Liver (tissue), 9 donors: Measurements from ENCODE around the gene GCDH. TPM values are rescaled to one million over a fixed set of nuclear protein-coding genes. Genes with fewer than 3 reads are reported as not detected.

Experiments used
- DNase-seq: peaks from one replicate; pipeline ENCODE4 v3.0.0-alpha.2; 2017; ENCODE audit warnings: low spot score
- H3K27ac ChIP-seq, 2 donors: one replicate each; pipeline ENCODE4 v1.7.0; 2013; ENCODE audit warnings: inconsistent platforms in 2 of 2, low read length in 2 of 2, control low read depth in 1 of 2, low read depth in 1 of 2, mild to moderate bottlenecking in 1 of 2
- H3K27me3 ChIP-seq, 4 donors: one replicate each; pipeline versions ENCODE4 v1.6.1 to v1.7.0; 2013; ENCODE audit warnings: low read length in 3 of 4, inconsistent platforms in 1 of 4, mild to moderate bottlenecking in 1 of 4, moderate library complexity in 1 of 4; ENCODE audit not compliant: control insufficient read depth in 4 of 4, insufficient read depth in 4 of 4
- H3K36me3 ChIP-seq, 4 donors: one replicate each; pipeline versions ENCODE4 v1.6.1 to v1.7.0; 2013; ENCODE audit warnings: low read length in 3 of 4, mild to moderate bottlenecking in 3 of 4, low read depth in 1 of 4, moderate library complexity in 1 of 4; ENCODE audit not compliant: control insufficient read depth in 4 of 4, insufficient read depth in 3 of 4
- H3K4me1 ChIP-seq, 4 donors: one replicate each; pipeline versions ENCODE4 v1.6.1 to v1.7.0; 2013; ENCODE audit warnings: low read length in 3 of 4, mild to moderate bottlenecking in 3 of 4, moderate library complexity in 1 of 4; ENCODE audit not compliant: control insufficient read depth in 4 of 4, insufficient read depth in 4 of 4
- H3K4me3 ChIP-seq, 3 donors: one replicate each; pipeline versions ENCODE4 v1.6.1 to v1.7.0; 2013; ENCODE audit warnings: low read length in 3 of 3, control low read depth in 1 of 3, low read depth in 1 of 3, mild to moderate bottlenecking in 1 of 3
- H3K9ac ChIP-seq, 2 donors: one replicate each; pipeline ENCODE4 v1.7.0; 2013; ENCODE audit warnings: low read length in 2 of 2, mild to moderate bottlenecking in 2 of 2, moderate library complexity in 2 of 2, control low read depth in 1 of 2, low read depth in 1 of 2
- H3K9me3 ChIP-seq, 4 donors: one replicate each; pipeline versions ENCODE4 v1.6.1 to v1.7.0; 2013; ENCODE audit warnings: low read length in 3 of 4; ENCODE audit not compliant: control insufficient read depth in 4 of 4
- EGR1 ChIP-seq, 2 donors: IDR thresholded peaks; 2 replicates each; pipeline ENCODE4 v1.6.1; 2016 to 2018; ENCODE audit warnings: antibody characterized with exemption in 2 of 2, low read depth in 2 of 2
- FOXA1 ChIP-seq: IDR thresholded peaks from 2 replicates; pipeline ENCODE4 v1.6.1; 2016; ENCODE audit warnings: antibody characterized with exemption
- FOXA2 ChIP-seq: IDR thresholded peaks from 2 replicates; pipeline ENCODE4 v1.6.1; 2016; ENCODE audit warnings: antibody characterized with exemption
- HNF4A ChIP-seq, 2 donors: conservative IDR thresholded peaks; 2 replicates each; pipeline ENCODE4 v1.6.1; 2016; ENCODE audit warnings: antibody characterized with exemption in 2 of 2, mild to moderate bottlenecking in 2 of 2
- JUND ChIP-seq, 2 donors: IDR thresholded peaks; 2 replicates each; pipeline ENCODE4 v1.6.1; 2016; ENCODE audit warnings: antibody characterized with exemption in 2 of 2
- SP1 ChIP-seq: IDR thresholded peaks from 2 replicates; pipeline ENCODE4 v1.6.1; 2018; ENCODE audit warnings: antibody characterized with exemption, mild to moderate bottlenecking
- TAF1 ChIP-seq: conservative IDR thresholded peaks from 2 replicates; pipeline ENCODE4 v1.6.1; 2016; ENCODE audit warnings: antibody characterized with exemption, mild to moderate bottlenecking
- YY1 ChIP-seq: IDR thresholded peaks from 2 replicates; pipeline ENCODE4 v1.6.1; 2016; ENCODE audit warnings: antibody characterized with exemption, mild to moderate bottlenecking
- WGBS: extraction: QIAGEN DNeasy Blood & Tissue Kit; methylation state at CpG from one replicate; pipeline ENCODE4 v1.1.7; 2013; 5-methylcytosine and 5-hydroxymethylcytosine counted together
- polyA plus RNA-seq, 2 donors: library from polyadenylated mRNA; stranded (reverse) in 1 of 2; unstranded in 1 of 2; fragments of 200-250 nt in 1 of 2; fragments of >200 nt in 1 of 2; fragmentation: Nextera tagmentation in 1 of 2; extraction: Ambion mirVana in 1 of 2; gene quantifications; one replicate each; pipeline versions ENCODE4 v1.2.1 to v1.2.3, GENCODE V29; 2013 to 2015
- total RNA-seq, 2 donors: library from RNA; depleted of rRNA; stranded (reverse); fragments of >200 nt; gene quantifications; one replicate each; pipeline ENCODE4 v1.2.3, GENCODE V29; 2014
- TF ChIP-seq, protein P1 (sequence below): fragments of 150-350 bp; IDR thresholded peaks from 2 replicates; pipeline ENCODE4 v1.5.1; 2017; ENCODE audit warnings: improper control_type of control experiment, low read depth, low read length; ENCODE audit not compliant: missing input control
- TF ChIP-seq, protein P2 (sequence below): IDR thresholded peaks from 2 replicates; pipeline ENCODE4 v1.6.1; 2016; ENCODE audit warnings: antibody characterized with exemption, mild to moderate bottlenecking
- TF ChIP-seq, protein P3 (sequence below): IDR thresholded peaks from 2 replicates; pipeline ENCODE4 v1.6.1; 2016; ENCODE audit warnings: antibody characterized with exemption
- TF ChIP-seq, protein P4 (sequence below): IDR thresholded peaks from 2 replicates; pipeline ENCODE4 v1.6.1; 2016; ENCODE audit warnings: antibody characterized with exemption
- donor health status: healthy.
- donor health status: healthy.
- donor health status: healthy.
- donor health status: healthy.
- donor health status: healthy.

GCDH gene
- total and polyA plus RNA-seq, 4 donors, result 65.8 to 118 (median 78.1) TPM

DNA sequence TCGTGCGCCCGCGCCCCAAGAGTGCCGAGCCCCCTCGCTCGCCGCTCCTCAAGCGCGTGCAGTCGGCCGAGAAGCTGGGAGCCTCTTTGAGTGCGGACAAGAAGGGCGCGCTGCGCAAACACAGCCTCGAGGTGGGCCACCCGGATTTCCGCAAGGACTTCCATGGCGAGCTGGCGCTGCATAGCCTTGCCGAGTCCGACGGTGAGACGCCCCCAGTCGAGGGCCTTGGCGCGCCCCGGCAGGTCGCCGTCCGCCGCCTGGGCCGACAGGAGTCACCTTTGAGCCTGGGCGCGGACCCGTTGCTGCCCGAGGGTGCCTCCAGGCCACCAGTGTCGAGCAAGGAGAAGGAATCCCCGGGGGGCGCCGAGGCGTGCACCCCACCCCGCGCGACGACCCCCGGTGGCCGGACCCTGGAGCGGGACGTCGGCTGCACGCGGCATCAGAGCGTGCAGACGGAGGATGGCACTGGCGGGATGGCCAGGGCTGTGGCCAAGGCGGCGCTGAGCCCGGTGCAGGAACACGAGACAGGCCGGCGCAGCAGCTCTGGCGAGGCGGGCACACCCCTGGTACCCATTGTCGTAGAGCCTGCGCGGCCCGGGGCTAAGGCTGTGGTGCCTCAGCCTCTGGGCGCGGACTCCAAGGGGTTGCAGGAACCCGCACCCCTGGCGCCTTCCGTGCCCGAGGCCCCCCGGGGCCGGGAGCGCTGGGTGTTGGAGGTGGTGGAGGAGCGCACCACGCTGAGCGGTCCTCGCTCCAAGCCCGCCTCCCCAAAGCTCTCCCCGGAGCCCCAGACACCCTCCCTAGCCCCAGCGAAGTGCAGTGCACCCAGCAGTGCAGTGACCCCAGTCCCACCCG is 16.8 kb upstream of the GCDH start:
- H3K4me3 ChIP-seq, result no peak overlapping the region
- WGBS, result 77% methylated on average over 86 of the region's 86 CpGs

DNA sequence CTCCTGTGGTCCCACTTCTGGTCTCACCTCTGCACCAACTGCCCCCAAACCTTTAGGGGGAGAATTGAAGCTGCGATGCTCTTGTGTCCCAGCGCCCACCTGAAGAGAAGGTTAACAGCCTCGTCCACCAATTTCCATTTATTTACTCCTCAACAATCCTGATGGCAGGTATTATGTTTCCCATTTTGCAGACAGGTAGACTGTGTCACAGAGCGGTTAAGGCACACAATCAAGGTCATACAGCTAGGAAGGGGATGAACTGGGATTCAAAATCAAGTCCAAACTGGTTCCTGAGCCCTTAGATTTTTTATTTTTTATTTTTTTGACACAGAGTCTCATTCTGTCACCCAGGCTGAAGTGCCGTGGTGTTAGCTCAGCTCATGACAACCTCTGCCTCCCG is 15.9 kb upstream of the GCDH start:
- WGBS, result 96% methylated on average over 6 of the region's 6 CpGs
- Histone ChIP-seq H3K27ac (no peak overlapping the region), H3K4me3 (no peak overlapping the region), H3K27me3 (no peaks in the 10 kb centered on the region), H3K36me3 (peaks cover 0 to 12% (median 7%) of the 10 kb centered on the region in 4 donors), H3K9me3 (no peaks in the 10 kb centered on the region), H3K9ac (no peak overlapping the region), H3K4me1 (peaks cover 0 to 6% (median 3%) of the 10 kb centered on the region in 4 donors)
- TF ChIP-seq, protein P1, sequence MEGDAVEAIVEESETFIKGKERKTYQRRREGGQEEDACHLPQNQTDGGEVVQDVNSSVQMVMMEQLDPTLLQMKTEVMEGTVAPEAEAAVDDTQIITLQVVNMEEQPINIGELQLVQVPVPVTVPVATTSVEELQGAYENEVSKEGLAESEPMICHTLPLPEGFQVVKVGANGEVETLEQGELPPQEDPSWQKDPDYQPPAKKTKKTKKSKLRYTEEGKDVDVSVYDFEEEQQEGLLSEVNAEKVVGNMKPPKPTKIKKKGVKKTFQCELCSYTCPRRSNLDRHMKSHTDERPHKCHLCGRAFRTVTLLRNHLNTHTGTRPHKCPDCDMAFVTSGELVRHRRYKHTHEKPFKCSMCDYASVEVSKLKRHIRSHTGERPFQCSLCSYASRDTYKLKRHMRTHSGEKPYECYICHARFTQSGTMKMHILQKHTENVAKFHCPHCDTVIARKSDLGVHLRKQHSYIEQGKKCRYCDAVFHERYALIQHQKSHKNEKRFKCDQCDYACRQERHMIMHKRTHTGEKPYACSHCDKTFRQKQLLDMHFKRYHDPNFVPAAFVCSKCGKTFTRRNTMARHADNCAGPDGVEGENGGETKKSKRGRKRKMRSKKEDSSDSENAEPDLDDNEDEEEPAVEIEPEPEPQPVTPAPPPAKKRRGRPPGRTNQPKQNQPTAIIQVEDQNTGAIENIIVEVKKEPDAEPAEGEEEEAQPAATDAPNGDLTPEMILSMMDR, result no peak
- no peak for TF ChIP-seq YY1
- no peak for TF ChIP-seq JUND (IDR thresholded peaks at IDR 0.05)
- DNase-seq, result no peak

More for the DNA sequence above, 16.8 kb upstream of the GCDH start:
- no peak for DNase-seq
- Histone ChIP-seq H3K27ac (no peak overlapping the region), H3K9ac (no peak overlapping the region), H3K36me3 (peaks cover 0 to 12% (median 7%) of the 10 kb centered on the region in 4 donors), H3K4me1 (peaks cover 0 to 6% (median 3%) of the 10 kb centered on the region in 4 donors), H3K27me3 (no peaks in the 10 kb centered on the region), H3K9me3 (no peaks in the 10 kb centered on the region)
- TF ChIP-seq HNF4A (conservative IDR thresholded peaks at IDR 0.05) (no peak), FOXA2 (no peak), FOXA1 (no peak), SP1 (no peak), EGR1 (IDR thresholded peaks at IDR 0.05; ENCODE audit: low read depth in 2 of 2) (no peak), TAF1 (no peak)
- TF ChIP-seq, protein P2, sequence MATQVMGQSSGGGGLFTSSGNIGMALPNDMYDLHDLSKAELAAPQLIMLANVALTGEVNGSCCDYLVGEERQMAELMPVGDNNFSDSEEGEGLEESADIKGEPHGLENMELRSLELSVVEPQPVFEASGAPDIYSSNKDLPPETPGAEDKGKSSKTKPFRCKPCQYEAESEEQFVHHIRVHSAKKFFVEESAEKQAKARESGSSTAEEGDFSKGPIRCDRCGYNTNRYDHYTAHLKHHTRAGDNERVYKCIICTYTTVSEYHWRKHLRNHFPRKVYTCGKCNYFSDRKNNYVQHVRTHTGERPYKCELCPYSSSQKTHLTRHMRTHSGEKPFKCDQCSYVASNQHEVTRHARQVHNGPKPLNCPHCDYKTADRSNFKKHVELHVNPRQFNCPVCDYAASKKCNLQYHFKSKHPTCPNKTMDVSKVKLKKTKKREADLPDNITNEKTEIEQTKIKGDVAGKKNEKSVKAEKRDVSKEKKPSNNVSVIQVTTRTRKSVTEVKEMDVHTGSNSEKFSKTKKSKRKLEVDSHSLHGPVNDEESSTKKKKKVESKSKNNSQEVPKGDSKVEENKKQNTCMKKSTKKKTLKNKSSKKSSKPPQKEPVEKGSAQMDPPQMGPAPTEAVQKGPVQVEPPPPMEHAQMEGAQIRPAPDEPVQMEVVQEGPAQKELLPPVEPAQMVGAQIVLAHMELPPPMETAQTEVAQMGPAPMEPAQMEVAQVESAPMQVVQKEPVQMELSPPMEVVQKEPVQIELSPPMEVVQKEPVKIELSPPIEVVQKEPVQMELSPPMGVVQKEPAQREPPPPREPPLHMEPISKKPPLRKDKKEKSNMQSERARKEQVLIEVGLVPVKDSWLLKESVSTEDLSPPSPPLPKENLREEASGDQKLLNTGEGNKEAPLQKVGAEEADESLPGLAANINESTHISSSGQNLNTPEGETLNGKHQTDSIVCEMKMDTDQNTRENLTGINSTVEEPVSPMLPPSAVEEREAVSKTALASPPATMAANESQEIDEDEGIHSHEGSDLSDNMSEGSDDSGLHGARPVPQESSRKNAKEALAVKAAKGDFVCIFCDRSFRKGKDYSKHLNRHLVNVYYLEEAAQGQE, result no peak
- TF ChIP-seq, protein P1, result no peak
- TF ChIP-seq, protein P3, sequence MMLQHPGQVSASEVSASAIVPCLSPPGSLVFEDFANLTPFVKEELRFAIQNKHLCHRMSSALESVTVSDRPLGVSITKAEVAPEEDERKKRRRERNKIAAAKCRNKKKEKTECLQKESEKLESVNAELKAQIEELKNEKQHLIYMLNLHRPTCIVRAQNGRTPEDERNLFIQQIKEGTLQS, result no peak
- TF ChIP-seq, protein P4, sequence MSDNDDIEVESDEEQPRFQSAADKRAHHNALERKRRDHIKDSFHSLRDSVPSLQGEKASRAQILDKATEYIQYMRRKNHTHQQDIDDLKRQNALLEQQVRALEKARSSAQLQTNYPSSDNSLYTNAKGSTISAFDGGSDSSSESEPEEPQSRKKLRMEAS, result no peak
